ENCODE results near the gene CCDC78.
"Not testable (repeated sequence)": the region's sequence is repeated elsewhere in the genome, so short reads cannot be mapped to it uniquely, and the experiment has no call there.

The CCDC78 gene

DNA sequence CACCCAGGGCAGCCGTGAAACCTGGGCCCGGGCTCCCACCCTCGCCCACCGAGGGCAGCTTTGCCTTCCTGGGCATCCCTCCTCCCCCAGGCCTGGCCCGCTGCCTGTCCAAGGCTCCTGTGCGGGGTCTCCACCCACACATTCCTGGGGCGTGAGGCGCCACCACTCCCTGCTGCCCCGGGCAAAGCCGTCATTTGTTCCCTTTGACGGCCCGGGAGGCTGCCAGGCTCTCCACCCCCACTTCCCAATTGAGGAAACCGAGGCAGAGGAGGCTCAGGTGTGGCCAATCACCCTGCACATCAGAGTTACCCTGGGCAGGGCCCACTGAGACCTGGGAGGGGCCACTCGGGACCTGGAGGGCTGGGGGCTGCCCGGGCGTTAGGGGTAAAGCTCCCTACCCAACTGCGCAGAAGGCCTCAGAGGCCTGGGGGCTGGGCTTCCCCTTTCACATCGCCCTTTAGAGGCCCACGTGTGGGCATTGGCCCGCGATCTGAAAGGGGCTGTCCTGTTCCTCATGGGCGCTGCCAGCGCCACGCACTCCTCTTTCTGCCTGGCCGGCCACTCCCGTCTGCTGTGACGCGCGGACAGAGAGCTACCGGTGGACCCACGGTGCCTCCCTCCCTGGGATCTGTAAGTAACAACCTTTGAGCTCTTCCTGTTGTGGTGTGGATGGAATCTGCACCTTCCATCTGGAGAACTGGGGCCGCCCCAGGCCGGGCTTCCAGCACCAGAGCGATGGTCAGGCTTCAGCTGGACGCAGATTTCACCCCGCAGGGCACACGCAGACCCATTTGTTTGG lies 34.5 kb upstream of the CCDC78 start, which contains the start of gene MSLN:
TSS of gene MSLN (plus strand) at position 190 of the 799 bp plus-strand sequence. CDS start 1,947 bp downstream, outside the sequence.
- DNase-seq: no peak

GRCh38 chr16:760065-760464 lies 33.8 kb upstream of the CCDC78 start:
- no peak for DNase-seq

- DNase-seq: no peak
Measured at GRCh38 chr16:759110-759910, 33.1 kb upstream of the CCDC78 start.

GRCh38 chr16:756428-756827 lies 30.2 kb upstream of the CCDC78 start:
- no peak for DNase-seq

DNA sequence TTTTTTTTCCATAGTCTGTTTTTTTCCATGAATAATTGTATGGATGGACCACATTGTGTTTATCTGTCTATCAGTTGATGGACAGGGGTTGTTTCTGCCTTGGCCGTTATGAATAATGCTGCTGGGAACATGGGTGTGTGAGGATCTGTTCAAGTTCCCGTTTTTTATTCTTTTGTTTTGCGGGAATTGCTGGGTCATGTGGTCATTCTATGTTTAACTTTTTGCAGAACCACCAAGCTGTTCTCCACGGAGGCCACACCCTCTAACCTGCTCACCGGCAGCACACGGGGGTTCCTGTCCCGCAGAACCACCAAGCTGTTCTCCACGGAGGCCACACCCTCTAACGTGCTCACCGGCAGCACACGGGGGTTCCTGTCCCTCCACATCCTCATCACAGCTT lies 28.4 kb upstream of the CCDC78 start:
- DNase-seq: no peak

GRCh38 chr16:754121-754607 lies 27.9 kb upstream of the CCDC78 start:
- not testable (repeated sequence) for DNase-seq

- DNase-seq: no peak
Measured at GRCh38 chr16:752007-752312, 25.7 kb upstream of the CCDC78 start.

- no peak for DNase-seq
Measured at GRCh38 chr16:751152-752006, 25.1 kb upstream of the CCDC78 start.

GRCh38 chr16:750485-750884 lies 24.2 kb upstream of the CCDC78 start:
- DNase-seq: no peak

DNA sequence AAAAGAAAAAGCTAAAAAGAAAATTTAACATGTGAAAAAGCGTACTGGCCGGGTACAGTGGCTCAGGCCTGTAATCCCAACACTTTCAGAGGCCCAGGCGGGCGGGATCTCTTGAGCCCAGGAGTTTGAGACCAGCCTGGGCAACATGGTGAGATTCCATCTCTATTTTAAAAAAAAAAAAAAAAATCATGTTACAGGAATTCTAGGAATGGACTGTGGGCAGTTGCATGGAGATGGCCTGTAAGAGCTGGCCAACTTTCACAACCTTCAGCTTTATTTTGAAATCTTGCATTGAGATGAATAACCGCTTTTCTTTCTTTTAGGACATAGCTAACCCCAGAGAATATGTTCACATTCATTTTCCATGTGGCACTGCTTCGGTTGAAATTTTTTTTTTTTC lies 22.8 kb upstream of the CCDC78 start:
- no peak for DNase-seq

GRCh38 chr16:747978-748746 lies 21.9 kb upstream of the CCDC78 start:
- no peak for DNase-seq

DNA sequence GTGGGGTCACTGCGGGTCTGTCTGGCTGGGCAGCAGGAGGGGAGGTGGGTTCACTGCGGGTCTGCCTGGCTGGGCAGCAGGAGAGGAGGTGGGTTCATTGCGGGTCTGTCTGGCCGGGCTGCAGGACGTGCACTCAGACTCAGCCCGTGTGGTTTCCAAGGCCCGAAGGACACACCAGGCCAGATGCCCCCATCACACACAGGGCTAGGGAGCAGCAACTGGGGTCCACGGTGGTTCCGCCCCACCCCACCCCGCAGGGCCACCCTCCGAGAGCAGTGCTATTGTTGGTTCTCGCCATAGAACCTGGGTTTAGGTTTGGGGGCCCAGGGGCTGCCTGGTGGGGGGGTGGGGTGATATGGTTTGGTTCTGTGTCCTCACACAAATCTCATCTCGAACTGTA lies 20.4 kb upstream of the CCDC78 start:
- no peak for DNase-seq

GRCh38 chr16:745739-746138 lies 19.5 kb upstream of the CCDC78 start:
- no peak for DNase-seq

GRCh38 chr16:743794-744500 lies 17.7 kb upstream of the CCDC78 start:
- no peak for DNase-seq

GRCh38 chr16:742894-743293 lies 16.7 kb upstream of the CCDC78 start:
- DNase-seq: not testable (repeated sequence)

- DNase-seq: no peak
Measured at GRCh38 chr16:741986-742629, 15.9 kb upstream of the CCDC78 start.

DNA sequence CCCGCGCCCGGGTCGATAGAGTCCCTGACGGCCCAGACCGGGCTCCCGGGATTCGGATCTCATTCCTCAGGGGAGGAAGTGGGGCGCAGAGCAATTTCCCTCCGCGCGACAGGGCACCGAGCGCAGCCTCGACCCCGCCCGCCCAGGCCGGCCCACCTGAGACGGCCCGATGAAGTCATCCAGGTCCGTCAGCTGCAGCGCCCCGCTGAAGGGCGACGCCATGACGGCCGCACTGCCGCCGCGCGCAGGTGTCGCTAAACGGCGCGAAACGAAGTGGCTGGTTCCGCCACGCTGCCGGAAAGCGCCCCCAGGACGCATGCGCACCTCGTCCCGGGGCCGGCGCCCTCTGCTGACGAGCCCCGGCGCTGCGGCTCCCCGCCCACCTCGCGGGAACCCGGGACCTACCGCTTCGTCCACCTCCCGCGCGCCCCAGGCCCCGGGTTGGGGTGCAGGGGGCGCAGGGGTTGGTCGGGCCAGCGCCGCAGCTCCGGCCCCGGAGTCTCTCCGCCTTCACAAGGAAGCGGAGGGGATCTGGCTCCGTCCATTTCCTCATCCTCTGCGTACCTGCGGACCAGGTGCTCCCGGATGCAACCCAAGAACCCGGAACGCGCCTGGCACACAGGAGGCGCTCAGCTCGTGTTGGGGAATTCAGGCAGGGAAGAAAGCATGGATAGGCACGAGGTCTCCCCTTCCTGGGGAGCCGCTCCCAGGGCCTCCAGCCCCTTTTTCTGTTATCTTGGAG lies 14.7 kb upstream of the CCDC78 start, which contains the start of gene CIAO3:
TSS of gene CIAO3 (minus strand) at position 234 of the 742 bp plus-strand sequence. CDS start at position 222, 12 bp downstream.
- DNase-seq: peak; percentile 67

DNA sequence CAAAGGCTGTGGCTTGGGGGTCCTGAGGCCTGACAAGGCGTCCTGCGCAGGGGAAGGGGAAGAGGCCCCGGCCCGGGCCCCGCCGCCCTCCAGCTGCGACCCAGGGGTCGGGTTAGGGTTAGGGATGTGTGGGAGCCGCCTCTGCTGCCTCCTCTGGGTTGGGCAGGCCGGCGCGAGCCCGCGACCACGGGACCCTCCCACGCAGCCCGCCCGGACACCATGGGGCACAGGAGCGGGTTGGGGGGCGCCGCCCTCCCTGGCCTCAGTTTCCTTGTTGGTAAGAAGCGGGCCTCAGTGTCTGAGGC lies 14.2 kb upstream of the CCDC78 start:
- no peak for DNase-seq

- DNase-seq: no peak
Measured at GRCh38 chr16:739560-740458, 13.6 kb upstream of the CCDC78 start.

Measured in amniotic stem cell (primary cell).